C4-2B (cell line): ENCODE results near the gene ZNF710.

Experiments
- H3K27ac ChIP-seq: fragments of 450-650 bp; 2 replicates; pipeline ENCODE4 v1.5.1; 2017
- CTCF ChIP-seq: fragments of 450-650 bp; conservative IDR thresholded peaks from 2 replicates; pipeline ENCODE4 v1.5.1; 2017; ENCODE audit warnings: mild to moderate bottlenecking
- ZFX ChIP-seq: fragments of 450-650 bp; IDR thresholded peaks from 2 replicates; pipeline ENCODE4 v1.6.1; 2017

Gene ZNF710

DNA sequence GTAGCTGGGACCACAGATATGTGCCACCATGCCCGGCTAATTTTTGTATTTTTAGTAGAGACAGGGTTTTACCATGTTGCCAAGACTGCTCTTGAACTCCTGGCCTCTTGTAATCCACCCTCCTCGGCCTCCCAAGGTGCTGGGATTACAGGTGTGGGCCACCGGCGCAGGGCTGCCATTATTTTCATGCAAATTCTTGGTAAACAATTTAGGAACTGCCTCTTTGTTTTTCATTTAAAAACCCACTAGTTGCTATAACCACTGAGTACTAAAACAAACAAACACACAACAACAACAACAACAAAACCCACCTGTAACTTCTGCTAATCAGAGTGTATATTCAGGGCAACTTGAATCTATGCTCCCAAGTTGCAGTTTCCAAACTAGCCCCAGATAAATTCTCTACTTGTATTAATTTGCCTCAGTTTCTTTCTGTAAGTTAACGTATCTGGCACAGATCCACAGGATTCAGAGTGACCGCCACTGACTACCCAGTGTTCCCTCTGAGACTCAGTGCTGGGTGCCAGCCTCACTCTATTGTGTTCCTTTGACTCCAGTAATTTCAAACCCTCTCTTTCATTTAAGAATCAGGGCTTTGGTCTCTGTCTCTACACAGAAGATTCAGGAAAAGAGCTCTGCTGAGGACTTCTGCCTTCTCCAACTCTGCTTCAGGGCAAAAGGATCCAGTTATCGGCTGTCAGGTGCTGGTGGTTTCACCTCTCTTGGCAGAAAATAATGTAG is 18.6 kb upstream of the ZNF710 start:
- TF ChIP-seq ZFX (no peak), CTCF (no peak)
- H3K27ac ChIP-seq, result no peak overlapping the region

DNA sequence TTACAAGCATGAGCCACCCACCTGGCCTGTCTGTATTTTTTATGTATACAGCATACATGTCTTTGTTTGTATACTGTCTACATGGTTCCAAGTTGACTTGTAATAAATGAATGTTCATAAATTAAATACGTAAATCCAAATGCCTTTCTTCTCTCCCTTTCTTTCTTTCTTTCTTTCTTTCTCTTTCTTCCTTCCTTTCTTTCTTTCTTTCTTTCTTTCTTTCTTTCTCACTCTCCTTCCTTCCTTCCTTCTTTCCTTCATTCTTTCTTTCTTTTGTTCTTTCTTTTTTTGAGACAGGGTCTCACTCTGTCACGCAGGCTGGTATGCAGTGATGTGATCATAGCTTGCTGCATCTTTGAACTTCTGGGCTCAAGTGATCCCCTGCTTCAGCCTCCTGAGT is 17.1 kb upstream of the ZNF710 start:
- no peak overlapping the region for H3K27ac ChIP-seq

DNA sequence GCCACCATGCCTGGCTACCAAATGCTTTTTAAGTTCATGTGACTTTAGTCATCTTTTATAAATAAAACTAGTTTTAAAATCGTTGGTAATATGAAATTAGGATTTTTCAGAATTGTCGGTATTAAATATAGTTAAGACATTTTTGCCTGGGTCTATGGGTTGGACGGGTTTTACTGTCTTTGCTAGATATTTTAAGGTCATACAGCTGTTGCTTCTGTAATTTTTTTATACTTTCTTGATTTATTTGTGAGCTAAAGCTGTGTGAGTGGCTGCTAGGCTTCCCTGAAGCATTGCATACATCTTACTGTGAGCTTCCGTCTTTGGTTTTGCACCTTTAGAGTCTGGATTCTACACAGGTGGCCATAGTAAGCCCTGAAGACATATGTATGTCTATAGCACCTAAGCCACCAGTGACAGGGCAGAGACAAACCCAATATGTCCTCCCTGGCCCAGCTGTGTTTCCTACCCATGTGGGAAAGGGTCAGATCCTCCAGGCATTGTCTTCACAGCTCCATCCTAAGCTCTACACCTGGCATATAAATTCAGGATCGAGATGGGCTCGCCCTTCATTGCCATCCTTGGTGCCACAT is 16.6 kb upstream of the ZNF710 start:
- H3K27ac ChIP-seq, result no peak overlapping the region
- no peak for TF ChIP-seq ZFX
- TF ChIP-seq CTCF, result no peak

More for the DNA sequence above, 17.1 kb upstream of the ZNF710 start:
- TF ChIP-seq CTCF (no peak), ZFX (no peak)

- H3K27ac ChIP-seq, result no peak overlapping the region
- TF ChIP-seq CTCF, result no peak
- TF ChIP-seq ZFX, result no peak
Measured at GRCh38 chr15:89985111-89985510, 16.0 kb upstream of the ZNF710 start.

DNA sequence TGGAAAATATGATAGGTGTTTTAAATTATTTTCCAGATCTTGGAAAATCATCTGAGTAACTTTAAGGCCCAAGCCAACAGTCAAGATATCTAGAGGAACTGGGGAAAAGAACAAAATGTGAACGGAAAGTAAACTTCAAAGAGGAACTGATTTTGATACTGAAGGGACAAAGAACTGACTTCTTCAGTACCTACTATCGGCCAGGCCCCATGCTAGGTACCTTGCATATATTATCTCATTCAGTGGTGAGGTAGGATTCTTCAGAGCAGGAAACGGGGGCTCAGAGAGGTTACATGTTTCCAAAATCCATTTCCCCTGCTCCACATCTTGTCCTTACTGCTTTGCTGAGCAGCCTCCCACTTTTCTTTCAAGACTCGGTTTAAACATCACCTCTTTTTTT is 9.8 kb upstream of the ZNF710 start:
- H3K27ac ChIP-seq, result no peak overlapping the region
- TF ChIP-seq CTCF, result no peak
- TF ChIP-seq ZFX, result no peak

DNA sequence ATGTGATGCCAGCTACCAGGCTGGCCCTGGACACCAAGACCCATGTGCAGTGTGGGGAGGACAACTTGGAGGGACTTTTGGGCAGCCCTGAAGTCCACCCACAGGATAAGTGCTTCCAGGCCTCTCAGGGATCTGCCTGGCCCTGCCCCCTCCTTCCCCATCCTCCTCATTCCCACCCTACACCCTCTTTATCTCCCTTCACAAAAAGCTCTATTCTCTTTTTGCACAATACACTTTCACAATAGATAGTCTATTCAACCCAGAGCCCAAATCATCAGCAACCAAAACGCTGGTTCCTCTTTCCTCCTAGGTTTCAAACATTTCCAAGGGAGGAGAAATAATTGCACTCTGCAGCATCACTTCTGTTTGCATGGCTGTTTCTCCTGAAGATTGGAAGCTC is 7.8 kb upstream of the ZNF710 start:
- TF ChIP-seq ZFX (no peak), CTCF (no peak)
- H3K27ac ChIP-seq, result no peak overlapping the region

GRCh38 chr15:89997079-89997478 is 4.0 kb upstream of the ZNF710 start:
- no peak for TF ChIP-seq CTCF
- TF ChIP-seq ZFX, result no peak
- H3K27ac ChIP-seq, result no peak overlapping the region
